Trophoblast cell (in vitro differentiated cells and primary cell): ENCODE measurements around the gene TMC4.
"Not testable (repeated sequence)": the region's sequence is repeated elsewhere in the genome, so short reads cannot be mapped to it uniquely, and the experiment has no call there.

Experiments
- DNase-seq, 2 donors: peaks; one replicate each; pipeline ENCODE4 v3.0.0-alpha.2; 2016
- H2AFZ ChIP-seq: 2 replicates; pipeline ENCODE4 v1.6.1; 2013; ENCODE audit warnings: low read length, moderate library complexity, mild to moderate bottlenecking; ENCODE audit not compliant: insufficient read depth, poor library complexity
- H2AK5ac ChIP-seq: 2 replicates; pipeline ENCODE4 v1.6.1; 2013; ENCODE audit warnings: mild to moderate bottlenecking, low read length
- H2BK120ac ChIP-seq: 2 replicates; pipeline ENCODE4 v1.6.1; 2013; ENCODE audit warnings: low read length, mild to moderate bottlenecking, moderate library complexity; ENCODE audit not compliant: insufficient read depth, poor library complexity
- H2BK12ac ChIP-seq: 2 replicates; pipeline ENCODE4 v1.6.1; 2013; ENCODE audit warnings: mild to moderate bottlenecking, low read length, moderate library complexity
- H2BK5ac ChIP-seq: 2 replicates; pipeline ENCODE4 v1.6.1; 2013; ENCODE audit warnings: low read length, low read depth, moderate library complexity, mild to moderate bottlenecking; ENCODE audit not compliant: poor library complexity
- H3K14ac ChIP-seq: 2 replicates; pipeline ENCODE4 v1.6.1; 2013; ENCODE audit warnings: mild to moderate bottlenecking, low read length
- H3K18ac ChIP-seq: 2 replicates; pipeline ENCODE4 v1.6.1; 2013; ENCODE audit warnings: mild to moderate bottlenecking, low read length
- H3K23ac ChIP-seq: 2 replicates; pipeline ENCODE4 v1.6.1; 2013; ENCODE audit warnings: low read length
- H3K27ac ChIP-seq: 2 replicates; pipeline ENCODE4 v1.5.1; 2013; ENCODE audit warnings: low read depth, mild to moderate bottlenecking, inconsistent platforms, low read length, moderate library complexity
- H3K27me3 ChIP-seq: 2 replicates; pipeline ENCODE4 v1.6.1; 2013; ENCODE audit warnings: inconsistent platforms, mild to moderate bottlenecking, low read length, moderate library complexity; ENCODE audit not compliant: insufficient read depth
- H3K36me3 ChIP-seq, 2 experiments: 1 replicate in 1 of 2; 2 replicates in 1 of 2; pipeline ENCODE4 v1.6.1; 2013; ENCODE audit warnings: low read length in 2 of 2, mild to moderate bottlenecking in 2 of 2, moderate library complexity in 1 of 2; ENCODE audit not compliant: insufficient read depth in 2 of 2, control insufficient read depth in 1 of 2
- H3K4ac ChIP-seq: 2 replicates; pipeline ENCODE4 v1.6.1; 2013; ENCODE audit warnings: low read depth, mild to moderate bottlenecking, low read length, moderate library complexity
- H3K4me1 ChIP-seq, 2 experiments: 1 replicate in 1 of 2; 2 replicates in 1 of 2; pipeline ENCODE4 v1.6.1; 2013; ENCODE audit warnings: low read length in 2 of 2, mild to moderate bottlenecking in 2 of 2, moderate library complexity in 1 of 2; ENCODE audit not compliant: insufficient read depth in 2 of 2, control insufficient read depth in 1 of 2
- H3K4me2 ChIP-seq: 2 replicates; pipeline ENCODE4 v1.6.1; 2013; ENCODE audit warnings: inconsistent platforms, mild to moderate bottlenecking, low read length, moderate library complexity
- H3K4me3 ChIP-seq: 2 replicates; pipeline ENCODE4 v1.5.1; 2013; ENCODE audit warnings: mild to moderate bottlenecking, low read depth, low read length, inconsistent platforms
- H3K79me1 ChIP-seq: one replicate; pipeline ENCODE4 v1.6.1; 2013; ENCODE audit warnings: low read length
- H3K79me2 ChIP-seq: 2 replicates; pipeline ENCODE4 v1.6.1; 2013; ENCODE audit warnings: low read length, mild to moderate bottlenecking; ENCODE audit not compliant: control insufficient read depth, insufficient read depth, poor library complexity
- H3K9ac ChIP-seq: 2 replicates; pipeline ENCODE4 v1.6.1; 2013; ENCODE audit warnings: mild to moderate bottlenecking, low read length
- H3K9me3 ChIP-seq: 2 replicates; pipeline ENCODE4 v1.6.1; 2013; ENCODE audit warnings: low read depth, mild to moderate bottlenecking, control low read depth, inconsistent platforms, low read length; ENCODE audit not compliant: insufficient read depth
- H4K12ac ChIP-seq: 2 replicates; pipeline ENCODE4 v1.6.1; 2013; ENCODE audit warnings: low read depth, mild to moderate bottlenecking, low read length, moderate library complexity
- H4K8ac ChIP-seq: 2 replicates; pipeline ENCODE4 v1.6.1; 2013; ENCODE audit warnings: low read depth, mild to moderate bottlenecking, low read length, moderate library complexity
- H4K91ac ChIP-seq: one replicate; pipeline ENCODE4 v1.6.1; 2013; ENCODE audit warnings: low read depth, mild to moderate bottlenecking, low read length, moderate library complexity
- WGBS: extraction: QIAGEN DNeasy Blood & Tissue Kit; methylation state at CpG from one replicate; pipeline ENCODE4 v1.1.7; 2013; ENCODE audit warnings: missing lambda C conversion rate; ENCODE audit not compliant: insufficient read length, insufficient coverage; ENCODE audit errors: extremely low coverage; 5-methylcytosine and 5-hydroxymethylcytosine counted together

TMC4 gene

DNA sequence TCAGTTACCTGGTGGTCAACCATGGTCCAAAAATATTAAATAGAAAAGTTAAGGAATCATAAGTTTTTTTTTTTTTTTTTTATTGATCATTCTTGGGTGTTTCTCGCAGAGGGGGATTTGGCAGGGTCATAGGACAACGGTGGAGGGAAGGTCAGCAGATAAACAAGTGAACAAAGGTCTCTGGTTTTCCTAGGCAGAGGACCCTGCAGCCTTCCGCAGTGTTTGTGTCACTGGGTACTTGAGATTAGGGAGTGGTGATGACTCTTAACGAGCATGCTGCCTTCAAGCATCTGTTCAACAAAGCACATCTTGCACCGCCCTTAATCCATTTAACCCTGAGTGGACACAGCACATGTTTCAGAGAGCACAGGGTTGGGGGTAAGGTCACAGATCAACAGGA is 41.3 kb upstream of the TMC4 start:
- not testable (repeated sequence) for H3K79me2 ChIP-seq
- WGBS: no CpG with 5 or more reads among the region's 5 CpGs

DNA sequence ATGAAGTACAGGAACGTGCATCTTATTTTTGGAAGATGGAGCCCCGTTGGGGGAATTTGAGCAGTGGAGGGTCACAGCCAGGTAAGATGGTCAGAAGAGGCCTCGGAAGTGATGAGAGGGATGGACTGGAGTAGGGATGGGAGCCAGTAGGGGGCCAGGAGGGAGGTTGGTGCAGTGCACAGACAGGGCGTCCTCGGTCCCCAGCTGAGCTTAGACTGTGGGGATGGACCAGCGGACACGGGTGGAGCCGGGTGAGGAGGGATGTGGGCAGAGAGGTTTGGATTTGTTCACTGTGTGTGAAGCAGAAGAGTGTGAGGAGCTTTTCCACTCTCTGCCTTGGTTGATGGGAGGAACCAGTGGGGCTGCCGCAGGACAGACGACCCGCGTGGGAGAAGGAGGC is 38.3 kb upstream of the TMC4 start:
- no peak overlapping the region for H4K8ac ChIP-seq
- H3K9ac ChIP-seq: no peak overlapping the region
- H3K27ac ChIP-seq: no peak overlapping the region
- no peak overlapping the region for H2AFZ ChIP-seq
- no peak overlapping the region for H2BK120ac ChIP-seq
- no peak overlapping the region for H3K14ac ChIP-seq
- H2BK5ac ChIP-seq: no peak overlapping the region
- H2BK12ac ChIP-seq: no peak overlapping the region
- H4K12ac ChIP-seq: no peak overlapping the region
- peaks cover 29 to 44% of the 10 kb centered on the region in 2 experiments for H3K36me3 ChIP-seq
- H3K79me2 ChIP-seq: no peaks in the 10 kb centered on the region
- no peak overlapping the region for H3K4me3 ChIP-seq
- no peak overlapping the region for H3K4ac ChIP-seq
- no peak overlapping the region for H3K23ac ChIP-seq
- no peaks in the 10 kb centered on the region for H3K27me3 ChIP-seq
- H3K4me1 ChIP-seq: peaks cover 13 to 19% of the 10 kb centered on the region in 2 experiments
- H3K9me3 ChIP-seq: no peaks in the 10 kb centered on the region
- H3K4me2 ChIP-seq: no peak overlapping the region
- H2AK5ac ChIP-seq: no peak overlapping the region
- H3K79me1 ChIP-seq: no peaks in the 10 kb centered on the region
- H4K91ac ChIP-seq: no peak overlapping the region
- no peak for DNase-seq
- no CpG with 5 or more reads among the region's 12 CpGs for whole genome bisulfite sequencing
- no peak overlapping the region for H3K18ac ChIP-seq

More for the DNA sequence above, 41.3 kb upstream of the TMC4 start:
- H4K12ac ChIP-seq, H3K14ac ChIP-seq, H3K23ac ChIP-seq, H2AK5ac ChIP-seq, H4K91ac ChIP-seq, H4K8ac ChIP-seq, DNase-seq, H3K27ac ChIP-seq, H2BK120ac ChIP-seq, H2BK5ac ChIP-seq, H2AFZ ChIP-seq, H3K4me2 ChIP-seq, H3K27me3 ChIP-seq, H3K79me1 ChIP-seq, H3K4ac ChIP-seq, H3K9ac ChIP-seq, H3K9me3 ChIP-seq, H3K18ac ChIP-seq, H3K4me3 ChIP-seq, H2BK12ac ChIP-seq: not testable (repeated sequence)
- H3K4me1 ChIP-seq: peaks cover 14 to 16% of the 10 kb centered on the region in 2 experiments
- H3K36me3 ChIP-seq: peaks cover 5 to 20% of the 10 kb centered on the region in 2 experiments

GRCh38 chr19:54209811-54210494 is 37.0 kb upstream of the TMC4 start:
- peaks cover 38 to 55% of the 10 kb centered on the region in 2 experiments for H3K36me3 ChIP-seq
- no peaks in the 10 kb centered on the region for H3K9me3 ChIP-seq
- no peak overlapping the region for H3K4ac ChIP-seq
- H2AK5ac ChIP-seq: no peak overlapping the region
- H3K27me3 ChIP-seq: no peaks in the 10 kb centered on the region
- no peak overlapping the region for H3K27ac ChIP-seq
- no peak overlapping the region for H2BK5ac ChIP-seq
- H3K79me2 ChIP-seq: no peaks in the 10 kb centered on the region
- no peak overlapping the region for H2AFZ ChIP-seq
- H3K14ac ChIP-seq: no peak overlapping the region
- no peak overlapping the region for H3K4me2 ChIP-seq
- H4K12ac ChIP-seq: no peak overlapping the region
- H3K23ac ChIP-seq: no peak overlapping the region
- WGBS: no CpG with 5 or more reads among the region's 10 CpGs
- no peak overlapping the region for H3K18ac ChIP-seq
- no peak overlapping the region for H4K91ac ChIP-seq
- no peak overlapping the region for H3K9ac ChIP-seq
- no peak overlapping the region for H2BK12ac ChIP-seq
- no peak overlapping the region for H3K4me3 ChIP-seq
- peak; percentile 49 to 61 for DNase-seq
- H2BK120ac ChIP-seq: no peak overlapping the region
- H3K4me1 ChIP-seq: peaks cover 13 to 19% of the 10 kb centered on the region in 2 experiments
- no peak overlapping the region for H4K8ac ChIP-seq
- H3K79me1 ChIP-seq: no peaks in the 10 kb centered on the region

DNA sequence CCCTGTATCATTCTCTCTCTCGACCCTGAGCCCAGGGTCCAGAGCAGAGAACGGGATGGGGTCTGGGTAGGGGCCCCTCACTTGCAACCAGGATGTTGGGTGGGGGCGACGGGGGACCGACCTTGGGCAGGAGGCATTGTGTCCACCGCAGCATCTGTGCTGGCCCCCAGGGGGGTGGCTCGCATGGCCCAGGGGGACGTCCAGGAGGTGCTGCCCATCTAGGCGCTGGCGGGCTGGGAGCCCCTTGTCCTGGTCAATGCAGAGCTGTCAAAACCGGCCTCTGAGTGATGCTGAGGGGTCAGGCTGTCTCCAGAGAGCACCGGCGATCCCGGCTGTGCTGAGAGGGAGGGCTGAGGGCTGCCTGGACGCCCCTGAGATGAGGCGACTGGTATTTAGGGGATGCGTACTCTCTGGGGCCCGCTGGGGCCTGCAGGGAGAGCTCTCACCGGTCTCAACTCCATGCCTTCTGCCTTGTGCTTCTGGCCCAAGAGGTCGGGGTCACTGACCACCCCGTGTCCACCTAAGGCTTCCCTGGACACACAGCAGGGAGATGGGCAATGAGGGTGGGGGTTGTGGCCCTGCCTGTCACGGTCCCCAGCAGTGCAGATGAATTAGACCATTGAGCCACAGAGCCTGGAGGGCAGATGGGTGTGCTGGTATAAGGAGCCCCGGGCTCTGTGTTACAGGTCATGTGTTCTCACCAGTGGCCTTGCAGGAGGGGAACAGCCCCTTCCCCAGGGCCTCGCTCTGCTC is 36.3 kb upstream of the TMC4 start:
- no peak overlapping the region for H2BK5ac ChIP-seq
- H3K4ac ChIP-seq: no peak overlapping the region
- no peak overlapping the region for H2BK120ac ChIP-seq
- H3K9me3 ChIP-seq: no peaks in the 10 kb centered on the region
- H4K12ac ChIP-seq: no peak overlapping the region
- H3K4me2 ChIP-seq: no peak overlapping the region
- peaks cover 2% of the 10 kb centered on the region for H3K79me2 ChIP-seq
- WGBS: no CpG with 5 or more reads among the region's 24 CpGs
- H3K9ac ChIP-seq: no peak overlapping the region
- no peak overlapping the region for H4K8ac ChIP-seq
- H2AK5ac ChIP-seq: no peak overlapping the region
- no peak overlapping the region for H3K4me3 ChIP-seq
- H2BK12ac ChIP-seq: no peak overlapping the region
- no peak overlapping the region for H2AFZ ChIP-seq
- no peak overlapping the region for H3K27ac ChIP-seq
- H3K27me3 ChIP-seq: no peaks in the 10 kb centered on the region
- no peak overlapping the region for H3K14ac ChIP-seq
- H3K4me1 ChIP-seq: peaks cover 13 to 21% of the 10 kb centered on the region in 2 experiments
- H3K23ac ChIP-seq: no peak overlapping the region
- peak; percentile 48 to 59 for DNase-seq
- H3K36me3 ChIP-seq: peaks cover 41 to 61% of the 10 kb centered on the region in 2 experiments
- no peaks in the 10 kb centered on the region for H3K79me1 ChIP-seq
- H3K18ac ChIP-seq: no peak overlapping the region
- no peak overlapping the region for H4K91ac ChIP-seq
